IPS DF 4.7 (cell line): ENCODE results near the gene PRR16.

Experiments used
- DNase-seq: peaks from one replicate; pipeline ENCODE4 v3.0.0-alpha.2; 2013; ENCODE audit warnings: low spot score; ENCODE audit errors: extremely low read depth

PRR16 gene

DNA sequence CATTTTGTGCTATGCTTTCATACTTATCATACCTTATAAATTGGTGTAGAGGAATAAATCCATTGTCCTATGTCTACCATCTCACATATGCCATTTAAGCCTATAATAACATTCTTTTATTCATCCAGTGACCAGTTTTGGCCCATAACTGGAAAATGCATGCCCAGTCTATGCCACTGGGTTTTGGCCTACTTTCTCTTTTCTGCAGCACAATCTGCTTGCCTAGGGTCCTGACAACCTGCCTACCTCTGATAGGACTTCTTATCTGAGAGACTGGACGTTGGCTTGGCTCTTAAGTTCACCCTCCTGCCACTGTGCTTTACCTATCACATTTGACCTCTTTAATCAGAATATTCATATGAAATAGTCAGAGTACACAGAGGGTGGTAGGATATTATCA is 103.0 kb downstream of the PRR16 start:
- DNase-seq: no peak

DNA sequence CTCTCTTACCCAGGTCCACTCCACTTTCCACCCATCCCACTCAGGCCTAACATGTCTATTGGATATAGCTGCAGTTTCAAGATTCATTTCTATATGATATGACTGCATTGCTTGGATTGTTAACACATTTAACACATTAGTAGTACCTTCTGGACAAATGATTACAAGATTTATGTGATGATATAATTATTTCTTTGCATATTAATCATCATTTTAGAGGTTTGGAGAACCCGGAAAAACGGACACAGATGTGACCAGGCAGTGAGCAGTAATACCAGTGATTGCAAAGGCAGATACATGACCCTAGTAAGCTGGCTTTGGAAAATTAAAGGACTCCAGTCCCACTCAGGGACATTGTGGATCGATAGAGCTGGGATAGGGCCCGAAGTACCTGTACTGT is 103.8 kb downstream of the PRR16 start:
- no peak for DNase-seq

DNA sequence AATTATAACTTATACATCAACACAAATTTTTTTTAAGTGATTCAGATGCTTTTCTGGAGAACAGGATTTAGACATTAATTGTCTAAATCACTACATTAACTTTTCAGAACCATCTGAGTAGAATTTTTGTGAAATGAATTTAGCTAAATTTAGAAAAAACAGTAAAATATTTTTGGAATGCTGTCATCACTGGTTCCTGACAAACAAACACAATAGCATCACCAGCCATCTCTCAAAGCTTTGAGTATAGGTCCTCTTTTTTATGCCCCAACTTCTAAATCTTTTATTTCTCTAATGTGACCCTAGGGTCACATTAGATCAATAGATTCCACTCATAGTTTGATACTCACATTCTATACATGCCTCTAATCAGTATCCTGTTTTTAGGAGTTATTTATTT is 104.6 kb downstream of the PRR16 start:
- DNase-seq: no peak

- DNase-seq: peak; percentile 3
Measured at GRCh38 chr5:120576588-120576987, 112.5 kb downstream of the PRR16 start.

DNA sequence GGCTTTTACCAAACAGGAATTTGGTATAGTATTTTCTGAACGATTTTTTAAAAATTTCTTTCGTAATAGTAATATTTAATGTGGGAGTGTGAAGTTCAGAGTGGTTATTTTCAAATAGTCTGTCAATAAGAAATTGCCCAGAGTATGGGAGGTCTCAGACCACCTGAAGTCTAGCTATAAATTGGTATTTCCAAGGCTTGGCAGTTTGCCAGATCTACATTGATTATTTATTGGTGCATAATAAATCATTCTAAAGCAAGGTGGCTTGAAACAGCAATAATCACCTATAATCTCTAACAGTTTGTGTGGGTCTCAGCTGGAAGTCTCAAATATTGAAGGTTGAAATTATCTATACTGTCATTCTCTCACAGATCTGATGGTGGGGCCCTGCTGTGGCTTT is 118.5 kb downstream of the PRR16 start:
- DNase-seq: no peak

GRCh38 chr5:120586646-120587045 is 122.5 kb downstream of the PRR16 start:
- DNase-seq: no peak

GRCh38 chr5:120591911-120592310 is 127.8 kb downstream of the PRR16 start:
- no peak for DNase-seq

- no peak for DNase-seq
Measured at GRCh38 chr5:120599576-120599975, 135.5 kb downstream of the PRR16 start.

DNA sequence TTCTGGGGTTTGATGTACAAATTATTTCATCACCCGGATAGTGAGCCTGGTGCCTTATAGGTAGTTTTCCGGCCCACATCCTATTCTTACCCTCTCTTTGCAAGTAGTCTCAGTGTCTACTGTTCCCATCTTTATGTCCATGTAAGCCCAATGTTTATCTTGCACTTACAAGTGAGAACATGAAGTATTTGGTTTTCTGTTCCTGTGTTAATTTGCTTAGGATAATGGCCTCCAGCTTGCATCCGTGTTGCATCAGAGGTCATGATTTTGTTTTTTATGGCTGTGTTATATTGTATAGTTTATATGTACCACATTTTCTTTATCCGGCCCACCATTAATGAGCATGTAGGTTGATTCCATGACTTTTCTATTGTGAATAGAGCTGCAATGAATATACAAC is 136.5 kb downstream of the PRR16 start:
- no peak for DNase-seq

DNA sequence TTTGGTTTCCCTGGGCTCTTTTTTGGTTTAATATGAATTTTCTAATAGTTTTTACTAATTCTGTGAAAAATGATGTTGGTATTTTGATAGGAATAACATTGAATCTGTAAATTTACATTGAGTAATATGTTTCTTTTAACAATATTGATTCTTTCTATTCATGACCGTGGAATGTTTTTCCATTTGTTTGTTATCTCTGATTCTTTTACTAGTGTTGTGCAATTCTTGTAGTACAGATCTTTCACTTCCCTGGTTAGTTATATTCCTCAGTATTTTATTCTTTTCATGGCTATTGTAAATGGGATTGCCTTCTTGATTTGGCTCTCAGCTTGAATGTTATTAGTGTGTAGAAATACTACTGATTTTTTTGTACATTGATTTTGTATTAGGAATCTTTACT is 137.9 kb downstream of the PRR16 start:
- DNase-seq: no peak

DNA sequence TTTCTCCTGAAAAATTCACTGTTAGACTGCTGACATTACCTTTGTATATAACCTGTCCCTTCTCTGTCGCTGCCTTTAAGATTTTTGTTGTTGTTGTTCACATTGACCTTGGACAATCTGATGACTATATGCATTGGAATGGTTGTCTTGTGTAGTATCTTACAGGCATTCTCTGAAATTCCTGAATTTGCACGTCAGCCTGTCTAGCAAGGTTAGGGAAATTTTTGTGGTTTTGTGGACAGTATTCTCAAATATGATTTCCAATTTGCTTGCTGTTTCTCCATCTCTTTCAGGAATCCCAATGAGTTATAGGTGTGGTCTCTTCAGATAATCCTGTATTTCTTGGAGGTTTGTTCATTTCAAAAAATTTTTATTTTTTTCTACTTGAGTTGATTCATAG is 140.8 kb downstream of the PRR16 start:
- no peak for DNase-seq

DNA sequence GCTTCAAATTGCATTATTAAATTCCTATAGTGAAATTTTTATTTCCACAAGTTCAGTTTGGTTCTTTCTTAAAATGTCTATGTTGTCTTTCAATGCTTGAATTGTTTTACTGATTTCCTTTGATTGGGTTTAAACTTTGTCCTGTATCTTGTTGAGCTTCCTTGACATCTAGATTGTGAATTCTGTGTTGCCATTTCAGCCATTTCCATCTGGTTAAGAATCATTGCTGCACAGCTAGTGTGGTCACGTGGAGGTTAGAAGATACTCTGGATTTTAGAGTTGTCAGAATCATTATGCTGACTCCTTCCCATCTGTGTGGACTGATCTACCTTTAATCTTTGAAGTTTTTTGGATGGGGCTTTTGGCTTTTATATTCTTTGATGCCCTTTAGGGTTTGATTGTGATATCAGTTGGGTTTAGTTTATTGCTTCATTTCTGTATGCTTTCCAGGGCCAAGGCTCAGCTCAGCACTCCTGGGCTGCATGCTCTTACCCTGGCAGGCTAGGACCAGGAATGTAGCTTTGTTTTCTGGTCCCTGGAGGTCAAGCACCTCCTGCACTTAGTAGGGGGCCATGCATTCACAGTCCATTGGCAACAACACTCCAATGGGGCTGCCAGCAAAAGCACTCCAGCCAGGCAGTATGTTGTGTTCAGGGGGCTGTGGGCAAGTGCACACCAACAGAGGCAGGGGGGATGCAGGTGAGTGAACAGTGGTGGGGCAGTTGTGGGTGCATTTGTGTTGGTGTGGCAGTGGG is 141.4 kb downstream of the PRR16 start:
- DNase-seq: no peak

- no peak for DNase-seq
Measured at GRCh38 chr5:120609570-120609969, 145.5 kb downstream of the PRR16 start.

- no peak for DNase-seq
Measured at GRCh38 chr5:120610145-120610544, 146.0 kb downstream of the PRR16 start.

GRCh38 chr5:120613729-120614128 is 149.6 kb downstream of the PRR16 start:
- no peak for DNase-seq

GRCh38 chr5:120614531-120615180 is 150.6 kb downstream of the PRR16 start:
- no peak for DNase-seq

GRCh38 chr5:120615967-120616645 is 152.0 kb downstream of the PRR16 start:
- no peak for DNase-seq

- no peak for DNase-seq
Measured at GRCh38 chr5:120621339-120621738, 157.2 kb downstream of the PRR16 start.

GRCh38 chr5:120624021-120624563 is 160.0 kb downstream of the PRR16 start:
- no peak for DNase-seq

- no peak for DNase-seq
Measured at GRCh38 chr5:120628156-120628555, 164.1 kb downstream of the PRR16 start.

DNA sequence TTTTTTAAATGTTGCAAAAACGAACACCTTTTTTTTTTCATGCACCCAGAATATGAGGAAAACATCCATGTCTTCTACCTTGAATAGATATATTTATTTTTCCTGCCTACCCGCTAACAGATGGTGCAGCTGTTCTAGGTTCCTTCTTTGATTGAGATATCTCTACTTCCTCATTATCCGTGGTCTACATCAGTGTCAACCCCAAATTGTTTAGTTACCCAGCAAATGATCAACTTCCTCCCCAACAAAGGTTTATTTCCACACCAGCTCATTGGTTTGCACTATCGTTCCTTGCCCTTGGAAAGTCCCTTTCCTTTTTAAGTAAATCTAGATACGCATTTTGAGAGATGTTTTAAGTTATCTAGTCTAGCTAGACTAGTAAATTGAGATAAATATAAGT is 166.4 kb downstream of the PRR16 start:
- no peak for DNase-seq

- no peak for DNase-seq
Measured at GRCh38 chr5:120631611-120632010, 167.5 kb downstream of the PRR16 start.
